HepG2 (cell line): ENCODE measurements around the gene XXYLT1. TPM values are rescaled to one million over a fixed set of nuclear protein-coding genes. Genes with fewer than 3 reads are reported as not detected.

Source experiments
- ARID5B ChIP-seq: IDR thresholded peaks from 2 replicates; pipeline ENCODE4 v1.4.0; 2020; ENCODE audit warnings: mild to moderate bottlenecking, missing genetic modification reagents
- ELF1 ChIP-seq: sonication (generic); formaldehyde crosslinking; IDR thresholded peaks from 2 replicates; pipeline ENCODE4 v1.4.0; 2020; ENCODE audit warnings: missing genetic modification reagents
- RELA ChIP-seq: sonication (generic); formaldehyde crosslinking; IDR thresholded peaks from 2 replicates; pipeline ENCODE4 v1.4.0; 2020; ENCODE audit warnings: missing genetic modification reagents
- ZNF646 ChIP-seq: sonication (generic); formaldehyde crosslinking; IDR thresholded peaks from 2 replicates; pipeline ENCODE4 v1.9.0; 2021; ENCODE audit warnings: mild to moderate bottlenecking, missing genetic modification reagents
- polyA plus RNA-seq, 8 experiments: library from polyadenylated mRNA; depleted of rRNA in 3 of 8; stranded (reverse) in 7 of 8; unstranded in 1 of 8; fragments of >200 nt; fragmentation: Illumina TruSeq in 4 of 8; extraction: Trizol in 4 of 8; gene quantifications; 2 replicates each; pipeline versions ENCODE4 v1.2.1 to v1.2.3, GENCODE V29; 2011 to 2016; ENCODE audit warnings: low read depth in 4 of 8, missing spikeins in 1 of 8, mixed read lengths in 1 of 8; ENCODE audit not compliant: insufficient read depth in 1 of 8
- total RNA-seq, 5 experiments: library from RNA; depleted of rRNA; stranded (reverse); fragments of >200 nt; fragmentation: Illumina TruSeq; extraction: Trizol; gene quantifications; 2 replicates each; pipeline ENCODE4 v1.2.3, GENCODE V29; 2016; ENCODE audit warnings: low read depth in 1 of 5
- TF ChIP-seq, protein P1 (sequence below): sonication (generic); formaldehyde crosslinking; IDR thresholded peaks from 2 replicates; pipeline ENCODE4 v1.8.0; 2022; ENCODE audit warnings: missing genetic modification reagents, low read depth, mild to moderate bottlenecking, borderline replicate concordance

The XXYLT1 gene
- total and polyA plus RNA-seq, 2 of the 13 experiments (the other 11 are each of a cell fraction or from before 2014, with no cell fraction given), result 17.7 to 19.0 TPM

- TF ChIP-seq ARID5B (CRISPR knock-in tag), result no peak
- TF ChIP-seq ELF1, result no peak
- TF ChIP-seq, protein P1, sequence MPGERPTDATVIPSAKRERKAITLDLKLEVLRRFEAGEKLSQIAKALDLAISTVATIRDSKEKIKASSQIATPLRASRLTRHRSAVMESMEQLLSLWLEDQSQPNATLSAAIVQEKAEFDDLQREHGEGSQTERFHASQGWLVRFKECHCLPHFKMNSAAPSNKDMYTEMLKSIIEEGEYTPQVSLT (CRISPR knock-in tag), result no peak
- no peak for TF ChIP-seq RELA
- TF ChIP-seq ZNF646 (CRISPR knock-in tag), result no peak
Observed at GRCh38 chr3:195263193-195263924, 7.6 kb downstream of the XXYLT1 start (continued).
